Endodermal cell (in vitro differentiated cells): ENCODE results near the gene CTNND2. TPM values are rescaled to one million over a fixed set of nuclear protein-coding genes. Genes with fewer than 3 reads are reported as not detected.

ENCODE experiments used
- DNase-seq: peaks from one replicate; pipeline ENCODE4 v3.0.0-alpha.2; 2017
- H3K27ac ChIP-seq: 2 replicates; pipeline ENCODE4 v1.5.1; 2013; ENCODE audit warnings: mild to moderate bottlenecking, low read depth, low read length, moderate library complexity
- H3K27me3 ChIP-seq: 2 replicates; pipeline ENCODE4 v1.6.1; 2013; ENCODE audit warnings: mild to moderate bottlenecking, low read length, moderate library complexity; ENCODE audit not compliant: insufficient read depth, control insufficient read depth, poor library complexity, severe bottlenecking
- H3K36me3 ChIP-seq: 2 replicates; pipeline ENCODE4 v1.7.0; 2013; ENCODE audit warnings: mild to moderate bottlenecking, low read length, moderate library complexity; ENCODE audit not compliant: control insufficient read depth, insufficient read depth
- H3K4me1 ChIP-seq: one replicate; pipeline ENCODE4 v1.7.0; 2013; ENCODE audit warnings: low read length; ENCODE audit not compliant: control insufficient read depth, insufficient read depth
- H3K4me3 ChIP-seq: 2 replicates; pipeline ENCODE4 v1.5.1; 2013; ENCODE audit warnings: mild to moderate bottlenecking, low read length, moderate library complexity
- H3K9ac ChIP-seq: 2 replicates; pipeline ENCODE4 v1.6.1; 2013; ENCODE audit warnings: mild to moderate bottlenecking, low read length, moderate library complexity; ENCODE audit not compliant: poor library complexity, severe bottlenecking; ENCODE audit errors: extremely low read depth
- H3K9me3 ChIP-seq: 2 replicates; pipeline ENCODE4 v1.6.1; 2013; ENCODE audit warnings: mild to moderate bottlenecking, low read length, moderate library complexity; ENCODE audit not compliant: control insufficient read depth
- H3K27ac Mint-ChIP-seq: 2 replicates; pipeline ENCODE4 v1.8.0; 2020; ENCODE audit warnings: mixed read lengths
- H3K27me3 Mint-ChIP-seq: 2 replicates; pipeline ENCODE4 v1.8.0; 2021; ENCODE audit warnings: mild to moderate bottlenecking, mixed read lengths; ENCODE audit not compliant: insufficient read depth
- H3K36me3 Mint-ChIP-seq: 2 replicates; pipeline ENCODE4 v1.8.0; 2020; ENCODE audit warnings: low read depth, mixed read lengths
- H3K4me1 Mint-ChIP-seq: 2 replicates; pipeline ENCODE4 v1.8.0; 2020; ENCODE audit warnings: mixed read lengths
- H3K4me3 Mint-ChIP-seq: 2 replicates; pipeline ENCODE4 v1.8.0; 2020; ENCODE audit warnings: mild to moderate bottlenecking, moderate library complexity, mixed read lengths
- H3K9me3 Mint-ChIP-seq: 2 replicates; pipeline ENCODE4 v1.8.0; 2020; ENCODE audit warnings: mild to moderate bottlenecking, mixed read lengths
- WGBS, 2 experiments: methylation state at CpG; one replicate each; pipeline versions ENCODE4 v1.1.5 to v1.1.7; 2013; ENCODE audit warnings: missing lambda C conversion rate in 2 of 2, mixed read lengths in 1 of 2; ENCODE audit not compliant: insufficient coverage in 1 of 2, insufficient read length in 1 of 2; 5-methylcytosine and 5-hydroxymethylcytosine counted together
- total RNA-seq, 2 donors: library from RNA; stranded (reverse); fragmentation: NEBNext Ultra II Directional in 1 of 2; extraction: Animal tissue kit (Norgen Biotek cat#: 25700) in 1 of 2; gene quantifications; 2 replicates in 1 of 2; 3 replicates in 1 of 2; pipeline ENCODE4 v1.2.1, GENCODE V29; 2021
- TF ChIP-seq, protein P1 (sequence below): fragments of 200-600 bp; sonication (generic); conservative IDR thresholded peaks from 2 replicates; pipeline ENCODE4 v1.5.0; 2021; ENCODE audit warnings: antibody characterized with exemption, mild to moderate bottlenecking

The CTNND2 gene
- total RNA-seq, 2 donors from 2014 or later, result 6.5 to 10.3 TPM

GRCh38 chr5:11564706-11565105 lies 339.5 kb downstream of the CTNND2 start:
- H3K36me3 ChIP-seq, result no peaks in the 10 kb centered on the region

DNA sequence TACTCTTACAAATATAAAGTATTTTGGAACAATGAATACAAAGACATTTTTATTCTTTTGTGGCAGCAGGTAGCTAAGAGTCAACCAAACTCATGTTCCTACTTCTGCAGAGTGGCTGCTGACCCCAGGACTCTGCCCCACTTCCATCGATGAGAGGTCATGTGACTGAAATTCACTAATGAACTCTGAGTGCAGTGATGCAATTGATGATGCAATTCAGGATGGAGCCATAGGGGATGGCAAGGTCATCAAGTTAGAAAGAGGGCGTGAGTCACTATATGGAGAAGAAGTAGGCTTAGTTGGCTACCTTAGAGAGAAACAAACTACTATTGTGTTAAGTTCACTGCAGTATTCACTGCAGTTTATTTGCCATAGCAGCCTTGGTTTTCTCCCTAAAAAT lies 340.4 kb downstream of the CTNND2 start:
- no peak overlapping the region for H3K4me3 ChIP-seq
- no peaks in the 10 kb centered on the region for H3K9me3 ChIP-seq
- no peak overlapping the region for H3K4me3 Mint-ChIP-seq
- H3K9me3 Mint-ChIP-seq, result no peaks in the 10 kb centered on the region
- H3K27me3 ChIP-seq, result no peaks in the 10 kb centered on the region
- no peaks in the 10 kb centered on the region for H3K36me3 ChIP-seq
- H3K27ac ChIP-seq, result no peak overlapping the region
- H3K27ac Mint-ChIP-seq, result no peak overlapping the region
- H3K4me1 Mint-ChIP-seq, result no peaks in the 10 kb centered on the region
- no peak for DNase-seq
- H3K9ac ChIP-seq, result no peak overlapping the region
- TF ChIP-seq, protein P1, sequence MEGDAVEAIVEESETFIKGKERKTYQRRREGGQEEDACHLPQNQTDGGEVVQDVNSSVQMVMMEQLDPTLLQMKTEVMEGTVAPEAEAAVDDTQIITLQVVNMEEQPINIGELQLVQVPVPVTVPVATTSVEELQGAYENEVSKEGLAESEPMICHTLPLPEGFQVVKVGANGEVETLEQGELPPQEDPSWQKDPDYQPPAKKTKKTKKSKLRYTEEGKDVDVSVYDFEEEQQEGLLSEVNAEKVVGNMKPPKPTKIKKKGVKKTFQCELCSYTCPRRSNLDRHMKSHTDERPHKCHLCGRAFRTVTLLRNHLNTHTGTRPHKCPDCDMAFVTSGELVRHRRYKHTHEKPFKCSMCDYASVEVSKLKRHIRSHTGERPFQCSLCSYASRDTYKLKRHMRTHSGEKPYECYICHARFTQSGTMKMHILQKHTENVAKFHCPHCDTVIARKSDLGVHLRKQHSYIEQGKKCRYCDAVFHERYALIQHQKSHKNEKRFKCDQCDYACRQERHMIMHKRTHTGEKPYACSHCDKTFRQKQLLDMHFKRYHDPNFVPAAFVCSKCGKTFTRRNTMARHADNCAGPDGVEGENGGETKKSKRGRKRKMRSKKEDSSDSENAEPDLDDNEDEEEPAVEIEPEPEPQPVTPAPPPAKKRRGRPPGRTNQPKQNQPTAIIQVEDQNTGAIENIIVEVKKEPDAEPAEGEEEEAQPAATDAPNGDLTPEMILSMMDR, result no peak
- no peaks in the 10 kb centered on the region for H3K4me1 ChIP-seq
- H3K36me3 Mint-ChIP-seq, result no peaks in the 10 kb centered on the region
- H3K27me3 Mint-ChIP-seq, result no peaks in the 10 kb centered on the region
- 85 to 88% methylated on average over 2 of the region's 2 CpGs for WGBS, 2 experiments

More at GRCh38 chr5:11564706-11565105, 339.5 kb downstream of the CTNND2 start:
- Mint-ChIP-seq H3K27me3 (no peaks in the 10 kb centered on the region), H3K4me3 (no peak overlapping the region), H3K9me3 (no peaks in the 10 kb centered on the region), H3K36me3 (no peaks in the 10 kb centered on the region), H3K27ac (no peak overlapping the region), H3K4me1 (no peaks in the 10 kb centered on the region)
- no peaks in the 10 kb centered on the region for H3K27me3 ChIP-seq
- H3K4me1 ChIP-seq, result no peaks in the 10 kb centered on the region
- peak overlapping the region; percentile 71 for H3K27ac ChIP-seq
- H3K4me3 ChIP-seq, result no peak overlapping the region
- DNase-seq, result no peak
- 90 to 97% methylated on average over 11 to 12 of the region's 12 CpGs for WGBS, 2 experiments
- H3K9me3 ChIP-seq, result no peaks in the 10 kb centered on the region
- no peak overlapping the region for H3K9ac ChIP-seq
- TF ChIP-seq, protein P1, result no peak

DNA sequence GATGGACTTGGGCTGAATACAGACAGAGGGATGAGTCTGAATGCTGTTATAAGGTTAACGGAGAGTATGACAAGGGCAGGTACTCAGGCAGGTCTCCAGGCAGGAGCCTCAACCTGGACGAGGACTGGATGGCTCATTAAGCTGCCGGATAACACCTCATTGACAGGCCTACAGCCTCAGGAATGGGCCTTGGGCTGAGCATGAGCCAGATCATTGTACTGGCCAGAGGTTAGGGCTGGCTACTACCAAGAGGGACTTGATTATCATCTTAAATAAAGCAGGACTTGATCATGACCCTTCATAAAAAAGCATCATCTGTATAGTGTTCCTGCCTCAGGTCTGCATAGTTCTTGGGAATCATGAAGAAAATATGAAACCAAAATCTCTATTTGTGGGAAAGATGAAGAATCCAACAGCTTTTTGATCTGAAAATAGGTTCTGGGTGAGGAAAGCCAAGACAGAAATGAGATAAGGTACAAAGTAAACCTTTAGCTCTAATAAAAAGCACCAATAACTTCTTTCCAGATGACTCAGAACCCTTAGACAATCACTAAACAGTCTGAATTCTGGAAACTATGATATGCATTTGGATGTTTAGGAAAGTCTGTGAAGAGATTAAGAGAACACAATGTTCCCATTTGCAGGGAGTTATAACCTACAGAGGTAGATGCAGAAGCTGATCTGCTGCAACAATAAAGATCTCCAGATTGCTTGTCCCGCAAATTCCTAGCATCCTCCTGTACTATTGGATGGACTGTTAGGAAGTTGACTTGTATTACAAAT lies 343.1 kb downstream of the CTNND2 start:
- no peaks in the 10 kb centered on the region for H3K36me3 ChIP-seq

More for the DNA sequence above, 343.1 kb downstream of the CTNND2 start:
- Histone ChIP-seq H3K4me3 (no peak overlapping the region), H3K27ac (no peak overlapping the region), H3K4me1 (no peaks in the 10 kb centered on the region), H3K9ac (no peak overlapping the region), H3K27me3 (no peaks in the 10 kb centered on the region), H3K9me3 (no peaks in the 10 kb centered on the region)
- Mint-ChIP-seq H3K4me3 (no peak overlapping the region), H3K36me3 (no peaks in the 10 kb centered on the region), H3K27me3 (no peaks in the 10 kb centered on the region), H3K27ac (no peak overlapping the region), H3K4me1 (no peaks in the 10 kb centered on the region), H3K9me3 (no peaks in the 10 kb centered on the region)
- no peak for DNase-seq
- 86 to 91% methylated on average over 3 to 4 of the region's 4 CpGs for WGBS, 2 experiments
- TF ChIP-seq, protein P1, result no peak
